MM.1S (cell line): ENCODE data around the gene EFCAB6.

Source experiments
- DNase-seq: peaks from one replicate; pipeline ENCODE4 v3.0.0-alpha.2; 2015
- H2AFZ ChIP-seq: fragments of 300-600 bp; sonication (generic); 2 replicates; pipeline ENCODE4 v1.6.0; 2016; ENCODE audit warnings: antibody characterized with exemption, low read length
- H3F3A ChIP-seq: fragments of 300-600 bp; sonication (generic); 2 replicates; pipeline ENCODE4 v1.6.1; 2016; ENCODE audit warnings: mild to moderate bottlenecking, antibody characterized with exemption, low read length, moderate library complexity, mixed read lengths; ENCODE audit not compliant: insufficient read depth
- H3K27ac ChIP-seq: fragments of 300-600 bp; sonication (generic); 2 replicates; pipeline ENCODE4 v1.5.1; 2016; ENCODE audit warnings: mild to moderate bottlenecking, low read length
- H3K27me3 ChIP-seq: fragments of 300-600 bp; sonication (generic); replicated peaks from 2 replicates; pipeline ENCODE4 v1.6.0; 2016; ENCODE audit warnings: low read length; ENCODE audit not compliant: insufficient read depth
- H3K36me3 ChIP-seq: fragments of 300-600 bp; sonication (generic); replicated peaks from 2 replicates; pipeline ENCODE4 v1.6.1; 2016; ENCODE audit warnings: mild to moderate bottlenecking, low read length, mixed read lengths; ENCODE audit not compliant: insufficient read depth
- H3K4me1 ChIP-seq: fragments of 300-600 bp; sonication (generic); 2 replicates; pipeline ENCODE4 v1.6.1; 2016; ENCODE audit warnings: low read length, mixed read lengths
- H3K4me2 ChIP-seq: fragments of 300-600 bp; sonication (generic); 2 replicates; pipeline ENCODE4 v1.6.0; 2016; ENCODE audit warnings: low read depth, low read length
- H3K4me3 ChIP-seq: fragments of 300-600 bp; sonication (generic); 2 replicates; pipeline ENCODE4 v1.5.1; 2016; ENCODE audit warnings: low read length, mixed read lengths
- H3K79me2 ChIP-seq: fragments of 300-600 bp; sonication (generic); 2 replicates; pipeline ENCODE4 v1.6.1; 2016; ENCODE audit warnings: mixed run types, low read length, mixed read lengths
- H3K9ac ChIP-seq: fragments of 300-600 bp; sonication (generic); 2 replicates; pipeline ENCODE4 v1.6.1; 2016; ENCODE audit warnings: low read length, mixed read lengths
- H3K9me2 ChIP-seq: fragments of 300-600 bp; sonication (generic); replicated peaks from 2 replicates; pipeline ENCODE4 v1.6.1; 2016; ENCODE audit warnings: mild to moderate bottlenecking, low read length, mixed read lengths; ENCODE audit not compliant: insufficient read depth
- H3K9me3 ChIP-seq: fragments of 300-600 bp; sonication (generic); replicated peaks from 2 replicates; pipeline ENCODE4 v1.6.1; 2016; ENCODE audit warnings: mild to moderate bottlenecking, low read length, mixed read lengths; ENCODE audit not compliant: insufficient read depth
- H4K20me1 ChIP-seq: fragments of 300-600 bp; sonication (generic); 2 replicates; pipeline ENCODE4 v1.6.1; 2016; ENCODE audit warnings: mild to moderate bottlenecking, low read length, moderate library complexity, mixed read lengths; ENCODE audit not compliant: insufficient read depth
- CTCF ChIP-seq: fragments of 300-600 bp; sonication (generic); IDR thresholded peaks from 2 replicates; pipeline ENCODE4 v1.5.1; 2016; ENCODE audit warnings: antibody characterized with exemption, low read length, mixed read lengths
- EZH2 ChIP-seq: fragments of 300-600 bp; sonication (generic); optimal IDR thresholded peaks from 2 replicates; pipeline ENCODE3; 2017; ENCODE audit warnings: low read depth, mild to moderate bottlenecking, antibody characterized with exemption, low read length, mixed read lengths
- EZH2phosphoT487 ChIP-seq: fragments of 300-600 bp; sonication (generic); IDR thresholded peaks from 2 replicates; pipeline ENCODE4 v1.6.1; 2018; ENCODE audit warnings: antibody characterized with exemption, low read length

The EFCAB6 gene

GRCh38 chr22:43812890-43813289, 785 bp upstream of the EFCAB6 start:
- peak overlapping the region; percentile 91 for H2AFZ ChIP-seq
- H3K4me1 ChIP-seq, result peaks cover 10% of the 10 kb centered on the region
- H3K27me3 ChIP-seq, result peaks cover 3% of the 10 kb centered on the region; the same call in 1 of the 2 replicates
- H3K4me3 ChIP-seq, result peak overlapping the region; percentile 80
- H3F3A ChIP-seq, result no peaks in the 10 kb centered on the region
- no peaks in the 10 kb centered on the region for H4K20me1 ChIP-seq
- no peaks in the 10 kb centered on the region for H3K9me2 ChIP-seq
- no peak overlapping the region for H3K27ac ChIP-seq
- TF ChIP-seq CTCF, result no peak
- no peak for TF ChIP-seq EZH2
- TF ChIP-seq EZH2phosphoT487, result no peak
- DNase-seq, result no peak
- peak overlapping the region; percentile 80 for H3K9ac ChIP-seq
- H3K9me3 ChIP-seq, result no peaks in the 10 kb centered on the region
- H3K4me2 ChIP-seq, result peak overlapping the region; percentile 86
- H3K36me3 ChIP-seq, result no peaks in the 10 kb centered on the region
- peaks cover 8% of the 10 kb centered on the region; the same call in 1 of the 2 replicates for H3K79me2 ChIP-seq

GRCh38 chr22:43811777-43812148, 342 bp downstream of the EFCAB6 start:
- Histone ChIP-seq H3K9ac (peak overlapping the region; percentile 80), H3K9me2 (no peaks in the 10 kb centered on the region), H3F3A (no peaks in the 10 kb centered on the region), H3K27me3 (no peaks in the 10 kb centered on the region), H3K79me2 (peaks cover 8% of the 10 kb centered on the region; the same call in 1 of the 2 replicates), H3K36me3 (no peaks in the 10 kb centered on the region), H3K4me3 (peak overlapping the region; percentile 80), H3K4me2 (peak overlapping the region; percentile 86), H4K20me1 (no peaks in the 10 kb centered on the region), H3K9me3 (no peaks in the 10 kb centered on the region), H2AFZ (peak overlapping the region; percentile 91), H3K27ac (no peak overlapping the region), H3K4me1 (peaks cover 10% of the 10 kb centered on the region)
- TF ChIP-seq EZH2phosphoT487 (no peak), CTCF (no peak), EZH2 (no peak)
- DNase-seq, result peak; percentile 19

GRCh38 chr22:43802897-43803495, 9.1 kb downstream of the EFCAB6 start:
- Histone ChIP-seq H3K79me2 (no peaks in the 10 kb centered on the region), H3K4me1 (no peaks in the 10 kb centered on the region), H3K36me3 (no peaks in the 10 kb centered on the region), H3K4me2 (no peak overlapping the region), H3K9me3 (no peaks in the 10 kb centered on the region), H3K27me3 (no peaks in the 10 kb centered on the region), H4K20me1 (no peaks in the 10 kb centered on the region), H3F3A (no peaks in the 10 kb centered on the region), H3K4me3 (no peak overlapping the region), H3K9ac (no peak overlapping the region), H2AFZ (no peak overlapping the region), H3K27ac (no peak overlapping the region), H3K9me2 (no peaks in the 10 kb centered on the region)
- TF ChIP-seq CTCF (no peak), EZH2 (no peak), EZH2phosphoT487 (no peak)
- DNase-seq, result no peak
